K562 (cell line): ENCODE data around the gene PATE4. TPM values are rescaled to one million over a fixed set of nuclear protein-coding genes. Genes with fewer than 3 reads are reported as not detected.
A peak's percentile ranks its signal among the peaks of the same experiment; 100 is the strongest.

Experiments
- CBX1 ChIP-seq: sonication (generic); IDR thresholded peaks from 2 replicates; pipeline ENCODE4 v1.6.1; 2016; ENCODE audit warnings: antibody characterized with exemption, low read depth, mild to moderate bottlenecking
- FOSL1 ChIP-seq: fragments of 200-800 bp; sonication (Bioruptor generic); conservative IDR thresholded peaks from 2 replicates; pipeline ENCODE4 v1.6.1; 2016; ENCODE audit warnings: missing genetic modification characterization, missing compliant biosample characterization
- HCFC1 ChIP-seq: IDR thresholded peaks from 2 replicates; pipeline ENCODE4 v1.6.1; 2012; ENCODE audit warnings: low read depth, low read length, improper control_type of control experiment
- HDAC6 ChIP-seq: IDR thresholded peaks from 2 replicates; pipeline ENCODE4 v1.6.1; 2012; ENCODE audit warnings: low read depth, mild to moderate bottlenecking, control low read depth, inconsistent platforms, low read length, moderate library complexity
- KAT8 ChIP-seq: fragments of 450-650 bp; IDR thresholded peaks from 2 replicates; pipeline ENCODE4 v1.6.1; 2016; ENCODE audit warnings: low read depth, mild to moderate bottlenecking
- KLF6 ChIP-seq: fragments of 250-450 bp; sonication (Bioruptor Pico); IDR thresholded peaks from 2 replicates; pipeline ENCODE4 v1.4.0; 2020; ENCODE audit warnings: mild to moderate bottlenecking, moderate library complexity, borderline replicate concordance
- NCOA6 ChIP-seq: fragments of 450-650 bp; IDR thresholded peaks from 2 replicates; pipeline ENCODE4 v1.6.1; 2017; ENCODE audit warnings: mild to moderate bottlenecking
- POU5F1 ChIP-seq: fragments of 150-350 bp; IDR thresholded peaks from 2 replicates; pipeline ENCODE4 v1.6.1; 2014; ENCODE audit warnings: borderline replicate concordance, low read length, low read depth, mild to moderate bottlenecking; ENCODE audit not compliant: partially characterized antibody
- SAP30 ChIP-seq: fragments of 200-600 bp; sonication (generic); IDR thresholded peaks from 2 replicates; pipeline ENCODE4 v1.6.1; 2012; ENCODE audit warnings: borderline replicate concordance, low read depth, mild to moderate bottlenecking, moderate library complexity, low read length, control low read depth, inconsistent platforms; ENCODE audit not compliant: insufficient read depth, poor library complexity, severe bottlenecking
- SMAD2 ChIP-seq: fragments of 150-350 bp; IDR thresholded peaks from 2 replicates; pipeline ENCODE4 v1.6.1; 2014; ENCODE audit warnings: low read depth, mild to moderate bottlenecking, low read length
- TGIF2 ChIP-seq: sonication (generic); formaldehyde crosslinking; IDR thresholded peaks from 2 replicates; pipeline ENCODE4 v1.8.1; 2022; ENCODE audit warnings: mild to moderate bottlenecking, missing genetic modification reagents, moderate library complexity
- THAP12 ChIP-seq: fragments of 250-450 bp; sonication (Bioruptor Pico); IDR thresholded peaks from 2 replicates; pipeline ENCODE4 v1.9.0; 2021; ENCODE audit warnings: mild to moderate bottlenecking, inconsistent platforms
- ZBTB8A ChIP-seq: fragments of 450-650 bp; IDR thresholded peaks from 2 replicates; pipeline ENCODE4 v1.6.1; 2018; ENCODE audit warnings: mild to moderate bottlenecking, moderate library complexity; ENCODE audit not compliant: partially characterized antibody
- ZFP36 ChIP-seq: fragments of 150-350 bp; IDR thresholded peaks from 2 replicates; pipeline ENCODE4 v1.6.1; 2018; ENCODE audit warnings: low read length, low read depth; ENCODE audit not compliant: partially characterized antibody
- ZNF143 ChIP-seq: sonication (generic); formaldehyde crosslinking; IDR thresholded peaks from 2 replicates; pipeline ENCODE4 v1.9.0; 2022; ENCODE audit warnings: mild to moderate bottlenecking, missing genetic modification reagents
- ZNF239 ChIP-seq: fragments of 250-450 bp; sonication (Bioruptor Pico); IDR thresholded peaks from 2 replicates; pipeline ENCODE4 v1.4.0; 2020; ENCODE audit warnings: mild to moderate bottlenecking
- ZNF655 ChIP-seq: fragments of 250-450 bp; sonication (Bioruptor Pico); IDR thresholded peaks from 2 replicates; pipeline ENCODE4 v1.5.0; 2021
- ZNF75A ChIP-seq: fragments of 450-650 bp; formaldehyde crosslinking; IDR thresholded peaks from 2 replicates; pipeline ENCODE4 v1.4.0; 2020; ENCODE audit warnings: mild to moderate bottlenecking
- ZSCAN32 ChIP-seq: fragments of 450-650 bp; formaldehyde crosslinking; IDR thresholded peaks from 2 replicates; pipeline ENCODE4 v1.4.0; 2020; ENCODE audit warnings: mild to moderate bottlenecking, moderate library complexity
- polyA plus RNA-seq, 8 experiments: library from polyadenylated mRNA; depleted of rRNA in 4 of 8; stranded (reverse) in 5 of 8; unstranded in 3 of 8; fragments of >200 nt; fragmentation: Nextera tagmentation in 2 of 8; fragmentation: Illumina TruSeq in 1 of 8; extraction: Ambion mirVana in 2 of 8; extraction: Trizol in 1 of 8; gene quantifications; 2 replicates each; pipeline versions ENCODE4 v1.2.1 to v1.2.3, GENCODE V29; 2011 to 2014; ENCODE audit warnings: inconsistent platforms in 1 of 8, missing spikeins in 1 of 8
- total RNA-seq, 7 experiments: library from RNA; depleted of rRNA in 6 of 7; stranded (reverse); fragments of >200 nt in 6 of 7; fragmentation: Illumina TruSeq in 2 of 7; extraction: Trizol in 2 of 7; gene quantifications; 2 replicates each; pipeline versions ENCODE4 v1.2.1 to v1.2.3, GENCODE V29; 2011 to 2021; ENCODE audit warnings: low replicate concordance in 1 of 7
- TF ChIP-seq, protein P1 (sequence below): fragments of 150-350 bp; IDR thresholded peaks from 2 replicates; pipeline ENCODE4 v1.6.1; 2014; ENCODE audit warnings: low read depth, mild to moderate bottlenecking, low read length, borderline replicate concordance

PATE4 gene
- total and polyA plus RNA-seq, 9 of the 15 experiments (the other 6 are each of a cell fraction or from before 2014, with no cell fraction given) = not detected

- TF ChIP-seq SMAD2 (no peak), ZNF75A (CRISPR knock-in tag) (0 out of 2 replicates have a peak, but pooled peaks have one; percentile 33), FOSL1 (tag) (no peak), HCFC1 (peak; percentile 30; the same call in 1 of the 2 replicates), HDAC6 (no peak), ZNF239 (0 out of 2 replicates have a peak, but pooled peaks have one; percentile 5), CBX1 (peak; percentile 27; the same call in 1 of the 2 replicates), ZSCAN32 (CRISPR knock-in tag) (no peak), KLF6 (no peak), KAT8 (no peak), SAP30 (no peak), NCOA6 (peak; percentile 64), ZFP36 (no peak), ZNF655 (CRISPR knock-in tag) (no peak), TGIF2 (CRISPR knock-in tag) (no peak), POU5F1 (no peak), ZNF143 (CRISPR knock-in tag) (no peak), THAP12 (CRISPR knock-in tag) (no peak; the same call in 1 of the 2 replicates), ZBTB8A (no peak)
- TF ChIP-seq, protein P1, sequence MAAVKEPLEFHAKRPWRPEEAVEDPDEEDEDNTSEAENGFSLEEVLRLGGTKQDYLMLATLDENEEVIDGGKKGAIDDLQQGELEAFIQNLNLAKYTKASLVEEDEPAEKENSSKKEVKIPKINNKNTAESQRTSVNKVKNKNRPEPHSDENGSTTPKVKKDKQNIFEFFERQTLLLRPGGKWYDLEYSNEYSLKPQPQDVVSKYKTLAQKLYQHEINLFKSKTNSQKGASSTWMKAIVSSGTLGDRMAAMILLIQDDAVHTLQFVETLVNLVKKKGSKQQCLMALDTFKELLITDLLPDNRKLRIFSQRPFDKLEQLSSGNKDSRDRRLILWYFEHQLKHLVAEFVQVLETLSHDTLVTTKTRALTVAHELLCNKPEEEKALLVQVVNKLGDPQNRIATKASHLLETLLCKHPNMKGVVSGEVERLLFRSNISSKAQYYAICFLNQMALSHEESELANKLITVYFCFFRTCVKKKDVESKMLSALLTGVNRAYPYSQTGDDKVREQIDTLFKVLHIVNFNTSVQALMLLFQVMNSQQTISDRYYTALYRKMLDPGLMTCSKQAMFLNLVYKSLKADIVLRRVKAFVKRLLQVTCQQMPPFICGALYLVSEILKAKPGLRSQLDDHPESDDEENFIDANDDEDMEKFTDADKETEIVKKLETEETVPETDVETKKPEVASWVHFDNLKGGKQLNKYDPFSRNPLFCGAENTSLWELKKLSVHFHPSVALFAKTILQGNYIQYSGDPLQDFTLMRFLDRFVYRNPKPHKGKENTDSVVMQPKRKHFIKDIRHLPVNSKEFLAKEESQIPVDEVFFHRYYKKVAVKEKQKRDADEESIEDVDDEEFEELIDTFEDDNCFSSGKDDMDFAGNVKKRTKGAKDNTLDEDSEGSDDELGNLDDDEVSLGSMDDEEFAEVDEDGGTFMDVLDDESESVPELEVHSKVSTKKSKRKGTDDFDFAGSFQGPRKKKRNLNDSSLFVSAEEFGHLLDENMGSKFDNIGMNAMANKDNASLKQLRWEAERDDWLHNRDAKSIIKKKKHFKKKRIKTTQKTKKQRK = no peak
Measured at GRCh38 chr11:125887373-125888324, 54.5 kb downstream of the PATE4 start, which contains the start of gene HYLS1 (continued).
